Smooth muscle cell (in vitro differentiated cells): ENCODE results near the gene PTGER3. TPM values are rescaled to one million over a fixed set of nuclear protein-coding genes. Genes with fewer than 3 reads are reported as not detected.
A peak's percentile ranks its signal among the peaks of the same experiment; 100 is the strongest.

Source experiments
- DNase-seq: peaks from one replicate; lab custom pipeline; 2025; ENCODE audit not compliant: unreplicated experiment; lab: John Stamatoyannopoulos, UW
- H2AFZ ChIP-seq: fragments of 200-600 bp; sonication (generic); 2 replicates; pipeline ENCODE4 v1.6.0; 2016; ENCODE audit warnings: antibody characterized with exemption, low read depth, mild to moderate bottlenecking
- H3F3A ChIP-seq: fragments of 200-600 bp; sonication (generic); 2 replicates; pipeline ENCODE4 v1.6.0; 2017; ENCODE audit warnings: antibody characterized with exemption, low read depth
- H3K27ac ChIP-seq: fragments of 200-600 bp; sonication (generic); 2 replicates; pipeline ENCODE4 v1.5.1; 2016; ENCODE audit warnings: low read depth, mild to moderate bottlenecking
- H3K27me3 ChIP-seq: fragments of 200-600 bp; sonication (generic); 2 replicates; pipeline ENCODE4 v1.6.1; 2016; ENCODE audit warnings: low read depth, mild to moderate bottlenecking
- H3K36me3 ChIP-seq: fragments of 200-600 bp; sonication (generic); 2 replicates; pipeline ENCODE4 v1.5.1; 2016; ENCODE audit warnings: low read depth
- H3K4me1 ChIP-seq: fragments of 200-600 bp; sonication (generic); 2 replicates; pipeline ENCODE4 v1.5.1; 2016; ENCODE audit warnings: low read depth
- H3K4me2 ChIP-seq: fragments of 200-600 bp; sonication (generic); 2 replicates; pipeline ENCODE4 v1.6.0; 2016; ENCODE audit warnings: mild to moderate bottlenecking
- H3K4me3 ChIP-seq: fragments of 200-600 bp; sonication (generic); 2 replicates; pipeline ENCODE4 v1.5.1; 2016; ENCODE audit warnings: mild to moderate bottlenecking
- H3K79me2 ChIP-seq: fragments of 200-600 bp; sonication (generic); 2 replicates; pipeline ENCODE4 v1.6.0; 2016; ENCODE audit warnings: low read depth, mild to moderate bottlenecking
- H3K9ac ChIP-seq: fragments of 200-600 bp; sonication (generic); 2 replicates; pipeline ENCODE4 v1.6.0; 2016; ENCODE audit warnings: low read depth
- H3K9me3 ChIP-seq: fragments of 200-600 bp; sonication (generic); replicated peaks from 2 replicates; pipeline ENCODE4 v1.5.1; 2016; ENCODE audit warnings: low read depth
- H4K20me1 ChIP-seq: fragments of 200-600 bp; sonication (generic); 2 replicates; pipeline ENCODE4 v1.6.0; 2016; ENCODE audit warnings: low read depth
- CTCF ChIP-seq: fragments of 200-600 bp; sonication (generic); IDR thresholded peaks from 2 replicates; pipeline ENCODE4 v1.5.1; 2017; ENCODE audit warnings: borderline replicate concordance, mild to moderate bottlenecking, antibody characterized with exemption; ENCODE audit not compliant: insufficient read depth, poor library complexity, severe bottlenecking
- WGBS: methylation state at CpG from one replicate; pipeline ENCODE4 v1.1.7; 2016; ENCODE audit warnings: low lambda C conversion rate; 5-methylcytosine and 5-hydroxymethylcytosine counted together
- polyA plus RNA-seq: library from polyadenylated mRNA; unstranded; fragments of >200 nt; fragmentation: Nextera tagmentation; extraction: Ambion mirVana; gene quantifications from 2 replicates; pipeline ENCODE4 v1.2.1, GENCODE V29; 2016
- total RNA-seq: library from RNA; depleted of rRNA; stranded (reverse); fragments of >200 nt; gene quantifications from 2 replicates; pipeline ENCODE4 v1.2.3, GENCODE V29; 2014

The PTGER3 gene
- total RNA-seq: 0.45 and 2.7 TPM in 2 replicates
- polyA plus RNA-seq: 0.28 and 0.37 TPM in 2 replicates

- Histone ChIP-seq H3K4me1 (no peaks in the 10 kb centered on the region), H3K4me2 (peak within 1 kb of the TSS; percentile 89), H3K27ac (no peak within 1 kb of the TSS), H3K27me3 (peaks cover 38% of the 10 kb centered on the region), H3K9me3 (no peaks in the 10 kb centered on the region), H4K20me1 (no peaks in the 10 kb centered on the region), H3F3A (no peaks in the 10 kb centered on the region), H2AFZ (peak within 1 kb of the TSS; percentile 73), H3K4me3 (peak within 1 kb of the TSS; percentile 47), H3K79me2 (no peaks in the 10 kb centered on the region), H3K9ac (no peak within 1 kb of the TSS), H3K36me3 (no peaks in the 10 kb centered on the region)
- no peak for TF ChIP-seq CTCF
- 7% methylated on average over 45 of the region's 56 CpGs for WGBS
- no peak for DNase-seq
Measured at GRCh38 chr1:71047635-71048607, at the start of gene PTGER3. Gene PTGER3, minus strand, starts transcription at chr1:71047816. Its CDS starts 239 bp downstream, at chr1:71047577.

- H4K20me1 ChIP-seq: no peaks in the 10 kb centered on the region
- no peaks in the 10 kb centered on the region for H3K4me1 ChIP-seq
- no peak for TF ChIP-seq CTCF
- no peak overlapping the region for H3K4me3 ChIP-seq
- H3K9me3 ChIP-seq: no peaks in the 10 kb centered on the region
- H3K27me3 ChIP-seq: peaks cover 6% of the 10 kb centered on the region
- no peak overlapping the region for H3K27ac ChIP-seq
- H3K36me3 ChIP-seq: no peaks in the 10 kb centered on the region
- no peaks in the 10 kb centered on the region for H3K79me2 ChIP-seq
- no peak for DNase-seq
- H3F3A ChIP-seq: no peaks in the 10 kb centered on the region
- H3K4me2 ChIP-seq: no peak overlapping the region
- 92% methylated on average over 2 of the region's 2 CpGs for WGBS
- H2AFZ ChIP-seq: no peak overlapping the region
- H3K9ac ChIP-seq: no peak overlapping the region
Measured at GRCh38 chr1:71094913-71095312, 47.3 kb upstream of the PTGER3 start.

GRCh38 chr1:71093938-71094337 lies 46.3 kb upstream of the PTGER3 start:
- Histone ChIP-seq H3K9ac (no peak overlapping the region), H2AFZ (no peak overlapping the region), H3K27me3 (no peaks in the 10 kb centered on the region), H4K20me1 (no peaks in the 10 kb centered on the region), H3K4me2 (no peak overlapping the region), H3F3A (no peaks in the 10 kb centered on the region), H3K4me1 (no peaks in the 10 kb centered on the region), H3K27ac (no peak overlapping the region), H3K79me2 (no peaks in the 10 kb centered on the region), H3K36me3 (no peaks in the 10 kb centered on the region), H3K4me3 (no peak overlapping the region), H3K9me3 (no peaks in the 10 kb centered on the region)
- no peak for DNase-seq
- TF ChIP-seq CTCF: peak; percentile 53
- 79% methylated on average over 1 of the region's 1 CpG for WGBS
